HG03558 (cell line): ENCODE data around the gene CLDND2.

Experiments used
- ATAC-seq: cut with Tn5 transposase; IDR thresholded peaks from one replicate; pipeline ENCODE4 v1.9.1; 2021; ENCODE audit warnings: moderate number of reproducible peaks; ENCODE audit not compliant: unreplicated experiment; ENCODE audit errors: extremely low read depth

Gene CLDND2

DNA sequence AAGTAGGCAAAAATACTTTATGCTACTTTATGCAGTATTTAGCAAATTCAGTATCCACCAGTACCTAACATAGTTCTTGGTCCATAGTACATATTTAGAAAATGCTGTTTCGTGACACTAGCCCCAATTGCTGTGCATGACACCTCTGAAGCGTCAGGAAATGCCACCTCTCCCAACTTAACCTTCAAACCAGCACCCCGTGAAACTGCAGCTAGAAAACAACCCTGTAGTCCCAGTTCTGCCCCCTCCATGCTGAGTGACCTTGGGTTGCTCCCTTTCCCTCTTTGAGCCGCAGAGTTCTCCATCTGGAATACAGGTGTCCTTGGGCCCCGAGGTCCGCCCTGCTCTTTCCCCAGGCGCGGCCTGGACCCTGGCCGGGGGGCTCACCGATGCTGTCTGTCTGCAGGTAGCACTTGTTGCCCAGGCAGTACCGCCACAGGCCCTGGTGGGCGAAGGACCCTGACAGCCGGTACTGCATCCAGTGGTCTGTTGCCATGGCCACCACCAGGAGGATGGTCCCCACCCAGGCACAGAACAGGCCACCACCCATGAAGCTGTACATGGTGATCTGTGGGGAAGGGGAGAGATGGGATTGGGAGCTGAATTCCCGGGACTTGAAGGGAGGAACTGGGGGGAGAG, 18.2 kb upstream of the CLDND2 start:
- ATAC-seq, result no peak

DNA sequence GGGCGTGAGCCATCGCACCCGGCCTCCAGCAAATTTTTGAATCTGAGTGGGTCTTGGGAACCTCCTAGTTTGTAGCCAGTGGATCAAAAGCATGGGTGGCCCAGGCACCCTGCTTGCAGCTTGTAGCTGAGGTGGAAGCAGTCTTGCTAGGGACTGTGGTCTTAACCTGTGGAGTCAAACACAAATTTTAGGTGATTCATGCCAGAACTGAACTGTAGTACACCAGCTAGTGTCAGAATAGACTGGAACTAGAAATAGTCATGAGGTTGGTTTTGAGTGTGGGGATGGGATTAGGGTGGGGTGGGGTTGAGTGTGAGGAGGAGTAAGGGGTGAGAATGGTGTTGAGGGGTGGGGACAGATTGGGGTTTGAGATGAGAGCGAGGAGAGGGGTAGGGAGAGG, 13.2 kb upstream of the CLDND2 start:
- no peak for ATAC-seq

DNA sequence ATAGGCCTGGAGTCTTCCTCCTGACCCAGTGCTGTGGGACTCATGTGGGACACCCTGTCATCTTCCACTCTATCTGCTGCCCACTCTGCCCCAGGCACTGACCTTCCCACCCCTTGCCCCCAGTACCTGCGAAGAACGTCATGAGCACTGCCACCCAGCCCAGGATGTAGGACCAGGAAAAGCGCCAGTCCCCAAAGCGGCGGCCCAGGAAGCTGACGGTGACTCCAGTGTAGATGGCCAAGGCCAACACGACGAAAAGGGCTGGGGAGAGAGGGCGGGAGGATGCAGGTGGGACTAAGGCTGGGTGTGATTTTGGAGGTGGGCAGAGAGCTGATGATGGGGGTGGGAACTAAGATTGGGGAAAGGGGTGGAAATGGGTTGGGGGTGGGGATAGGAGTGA, 11.6 kb upstream of the CLDND2 start:
- no peak for ATAC-seq

DNA sequence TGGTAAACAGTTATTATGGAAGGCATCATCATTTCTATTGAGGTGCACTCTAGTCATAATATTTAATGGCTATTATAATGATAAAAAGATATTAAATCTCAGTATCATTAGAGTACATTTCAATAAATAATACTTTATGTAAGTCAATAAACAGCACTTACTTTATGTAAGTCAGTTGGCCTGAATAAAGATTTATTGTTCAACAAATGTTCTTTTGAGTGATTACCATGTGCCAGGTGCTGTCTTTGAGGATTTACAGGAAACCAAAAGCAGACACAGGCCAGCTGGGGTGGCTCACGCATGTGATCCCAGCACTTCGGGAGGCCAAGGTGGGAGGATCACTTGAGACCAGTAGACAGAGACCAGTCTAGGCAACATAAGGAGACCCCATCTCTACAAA, 8.6 kb upstream of the CLDND2 start:
- no peak for ATAC-seq

DNA sequence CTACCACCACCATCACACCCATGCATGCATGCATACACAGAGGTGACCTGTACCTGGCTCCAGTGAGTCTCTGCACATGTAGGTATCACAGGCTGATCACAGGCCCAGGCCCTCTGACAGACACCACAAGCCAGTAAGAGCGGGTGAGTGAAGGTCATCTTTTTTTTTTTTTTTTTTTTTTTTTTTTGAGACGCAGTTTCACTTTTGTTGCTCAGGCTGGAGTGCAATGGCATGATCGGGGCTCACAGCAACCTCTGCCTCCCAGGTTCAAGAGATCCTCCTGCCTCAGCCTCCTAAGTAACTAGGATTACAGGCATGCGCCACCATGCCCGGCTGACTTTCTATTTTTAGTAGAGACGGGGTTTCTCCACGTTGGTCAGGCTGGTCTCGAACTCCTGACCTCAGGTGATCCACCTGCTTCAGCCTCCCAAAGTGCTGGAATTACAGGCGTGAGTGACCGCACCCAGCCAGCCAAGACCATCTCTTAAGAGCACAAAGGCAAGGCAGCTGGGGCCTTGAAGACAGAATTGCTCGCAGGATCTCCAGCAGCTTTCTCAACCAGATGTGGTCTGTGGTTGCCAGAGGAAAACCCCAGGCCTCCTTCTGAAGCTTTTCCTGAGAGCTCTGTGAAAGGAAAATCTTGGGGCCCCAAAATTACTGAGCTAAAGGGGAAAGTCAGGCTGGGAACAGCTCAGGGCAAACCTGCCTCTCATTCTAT, 6.9 kb upstream of the CLDND2 start:
- no peak for ATAC-seq

DNA sequence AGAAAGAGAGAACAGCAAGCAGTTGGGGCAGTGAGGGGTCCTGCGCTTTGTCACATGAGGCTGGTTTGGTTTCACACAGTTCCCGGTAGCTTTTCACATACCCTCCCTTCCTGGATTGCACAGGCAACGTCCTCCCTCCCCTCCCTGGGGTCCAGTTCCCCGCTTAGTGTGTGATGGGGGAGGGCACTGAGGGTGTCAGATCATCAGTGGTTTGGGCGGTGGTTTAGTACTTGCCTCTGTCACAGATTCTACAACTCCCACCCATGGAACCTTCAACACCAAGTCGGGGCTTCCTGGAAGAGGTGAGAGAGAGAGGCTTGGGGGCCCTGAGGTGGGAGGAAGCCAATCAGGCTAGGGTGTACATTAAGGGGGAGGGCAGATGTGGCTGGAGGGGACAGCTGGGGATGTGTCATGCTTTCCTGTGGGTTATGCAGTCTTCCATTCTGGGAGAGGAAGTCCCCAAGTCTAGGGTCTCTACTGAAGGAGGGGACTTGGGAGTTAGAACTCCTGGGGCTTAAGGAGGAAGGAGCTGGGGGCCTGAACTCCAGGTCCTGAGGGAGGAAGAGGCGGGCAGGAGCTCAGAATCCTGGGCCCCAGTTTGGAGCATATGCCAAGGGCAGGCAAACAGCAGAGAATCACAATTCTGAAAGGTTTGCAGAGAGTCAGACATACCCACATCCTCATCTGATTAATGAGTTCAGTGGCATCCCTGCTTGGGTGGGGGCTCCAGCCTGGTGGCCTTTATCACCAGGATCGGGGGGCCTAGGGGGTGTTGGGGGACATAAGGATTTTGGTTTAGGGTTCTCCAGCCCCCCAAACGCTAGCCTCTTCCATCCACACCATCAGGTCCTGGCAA, 4.1 kb upstream of the CLDND2 start, which contains the start of gene NKG7:
Gene NKG7 (minus strand): TSS at position 6 of the 856 bp plus-strand sequence. CDS start 119 bp downstream, outside the sequence.
- no peak for ATAC-seq

DNA sequence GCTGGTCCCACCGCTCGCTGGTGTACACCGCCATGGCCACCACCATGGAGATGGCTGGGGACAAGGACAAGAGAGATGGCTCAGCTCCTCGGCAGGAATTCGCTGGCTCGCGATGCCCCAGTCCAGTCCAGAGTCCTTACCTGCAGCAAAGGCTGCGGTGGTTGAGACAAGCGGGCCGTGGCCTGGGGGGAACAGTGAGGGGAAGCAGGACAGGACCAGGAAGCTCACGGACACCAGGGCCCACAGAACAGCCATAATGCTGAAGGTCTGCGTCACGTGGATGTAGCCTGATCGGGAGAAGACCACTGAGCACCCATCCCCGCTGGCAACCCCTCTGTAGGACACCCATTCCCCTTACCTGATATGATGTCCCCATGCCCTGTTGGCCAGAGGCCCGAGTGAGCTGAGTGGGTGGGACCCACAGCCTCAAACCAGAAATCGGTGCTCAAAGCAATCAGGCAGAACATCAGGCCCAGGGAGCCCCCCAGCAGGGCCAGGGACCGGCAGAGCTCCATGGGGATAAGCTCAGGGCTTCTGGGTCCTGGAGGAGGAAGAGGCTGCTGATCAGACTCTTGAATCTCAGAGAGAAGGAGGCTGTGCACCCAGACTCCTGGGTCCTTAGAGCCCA, 3.3 kb upstream of the CLDND2 start:
- no peak for ATAC-seq

DNA sequence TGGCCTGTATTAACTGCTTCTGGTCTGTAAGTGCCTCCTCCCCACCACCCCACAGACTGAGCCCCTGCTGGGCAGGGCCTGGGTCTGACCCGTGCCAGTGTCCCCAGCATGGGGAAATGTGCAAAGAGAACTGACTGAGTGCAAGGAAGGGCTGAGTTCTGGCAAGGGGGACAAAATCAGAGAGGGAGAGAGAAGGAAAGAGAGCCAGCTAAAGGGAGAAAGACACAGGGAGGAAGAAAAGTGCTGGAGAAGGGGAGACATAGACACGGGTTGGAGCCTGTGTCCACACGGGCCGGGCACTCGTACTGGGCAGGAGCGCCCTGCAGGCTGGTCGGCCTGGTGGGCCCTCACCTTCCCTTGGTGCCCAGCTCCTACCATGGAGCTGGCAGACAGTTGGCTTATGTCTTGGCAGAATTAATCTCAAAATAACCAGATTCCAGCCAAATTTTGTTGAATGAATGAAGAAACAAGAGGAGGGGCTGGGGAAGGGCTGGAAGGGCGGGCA, 2.4 kb upstream of the CLDND2 start:
- ATAC-seq, result no peak

DNA sequence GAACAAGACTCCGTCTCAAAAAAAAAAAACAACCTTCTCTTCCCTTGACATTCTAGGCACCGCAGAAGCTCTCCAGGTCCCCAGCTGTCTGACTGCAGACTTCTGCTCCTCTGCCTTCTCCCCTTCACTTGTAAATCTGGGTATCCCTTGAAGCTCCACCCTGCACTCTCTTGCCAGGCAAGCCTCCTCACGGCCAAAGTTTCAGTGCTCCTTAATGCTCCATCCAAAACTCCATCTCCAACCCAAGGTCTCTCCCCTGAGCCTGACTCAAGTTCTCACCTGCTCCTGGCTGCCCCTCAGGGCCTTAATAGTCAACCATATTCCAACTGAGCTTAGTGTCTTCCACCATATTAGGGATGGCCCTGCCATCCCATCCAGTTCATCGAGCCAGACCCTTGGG, 1.4 kb upstream of the CLDND2 start:
- no peak for ATAC-seq

DNA sequence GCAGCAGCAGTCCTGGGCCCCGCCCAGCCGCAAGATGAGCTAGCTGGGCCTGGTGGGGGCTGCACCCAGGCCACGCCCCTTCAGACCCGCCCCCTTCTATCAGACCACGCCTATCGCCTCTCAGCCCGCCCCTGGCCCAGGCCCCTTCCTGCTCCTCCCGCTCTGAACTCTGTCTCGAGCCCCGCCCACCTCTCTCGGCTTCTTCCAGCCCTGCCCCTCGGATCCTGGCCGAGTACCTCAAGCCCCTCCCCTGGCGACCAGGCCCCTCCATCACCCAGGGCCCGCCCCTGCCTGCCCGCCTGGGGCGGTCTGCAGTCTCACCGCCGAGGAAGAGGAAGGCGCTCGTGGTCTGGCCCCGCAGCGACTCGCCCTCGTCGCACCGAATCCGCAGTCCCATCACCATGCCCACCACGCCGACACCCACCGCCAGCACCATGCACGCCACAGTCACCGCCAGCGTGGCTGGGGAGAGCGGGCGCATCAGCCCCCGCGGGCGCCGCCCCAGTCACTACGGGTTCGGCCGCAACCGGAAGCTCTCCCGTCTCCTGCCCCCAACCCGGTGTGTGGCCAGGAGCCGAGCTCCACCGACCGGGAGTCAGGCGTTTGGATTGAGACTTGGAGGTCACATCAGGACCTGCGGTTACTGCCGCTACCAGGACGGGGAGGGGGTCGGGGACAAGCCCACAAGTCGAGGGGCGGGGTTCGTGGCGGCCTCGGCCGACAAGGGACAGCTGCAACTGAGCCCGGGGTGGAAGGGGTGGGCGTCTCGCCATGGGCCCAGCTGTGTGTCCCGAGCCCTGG, 1.0 kb downstream of the CLDND2 start:
- no peak for ATAC-seq

DNA sequence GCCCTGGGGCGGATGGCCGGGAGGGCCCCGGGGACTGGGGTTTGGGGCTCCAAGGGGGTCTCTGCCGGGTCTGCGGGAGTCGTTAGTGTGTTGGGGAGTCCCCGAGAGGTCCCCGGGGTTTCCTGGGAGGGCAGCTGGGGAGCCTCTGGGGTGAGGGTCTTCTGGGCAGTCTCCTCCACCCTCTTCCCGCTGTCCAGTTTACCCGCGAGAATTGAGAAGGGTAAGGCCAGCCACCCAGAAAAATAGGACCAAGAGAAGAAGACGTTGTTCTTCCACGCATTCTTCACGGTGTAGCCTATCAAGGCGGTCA, 1.6 kb downstream of the CLDND2 start:
- no peak for ATAC-seq

DNA sequence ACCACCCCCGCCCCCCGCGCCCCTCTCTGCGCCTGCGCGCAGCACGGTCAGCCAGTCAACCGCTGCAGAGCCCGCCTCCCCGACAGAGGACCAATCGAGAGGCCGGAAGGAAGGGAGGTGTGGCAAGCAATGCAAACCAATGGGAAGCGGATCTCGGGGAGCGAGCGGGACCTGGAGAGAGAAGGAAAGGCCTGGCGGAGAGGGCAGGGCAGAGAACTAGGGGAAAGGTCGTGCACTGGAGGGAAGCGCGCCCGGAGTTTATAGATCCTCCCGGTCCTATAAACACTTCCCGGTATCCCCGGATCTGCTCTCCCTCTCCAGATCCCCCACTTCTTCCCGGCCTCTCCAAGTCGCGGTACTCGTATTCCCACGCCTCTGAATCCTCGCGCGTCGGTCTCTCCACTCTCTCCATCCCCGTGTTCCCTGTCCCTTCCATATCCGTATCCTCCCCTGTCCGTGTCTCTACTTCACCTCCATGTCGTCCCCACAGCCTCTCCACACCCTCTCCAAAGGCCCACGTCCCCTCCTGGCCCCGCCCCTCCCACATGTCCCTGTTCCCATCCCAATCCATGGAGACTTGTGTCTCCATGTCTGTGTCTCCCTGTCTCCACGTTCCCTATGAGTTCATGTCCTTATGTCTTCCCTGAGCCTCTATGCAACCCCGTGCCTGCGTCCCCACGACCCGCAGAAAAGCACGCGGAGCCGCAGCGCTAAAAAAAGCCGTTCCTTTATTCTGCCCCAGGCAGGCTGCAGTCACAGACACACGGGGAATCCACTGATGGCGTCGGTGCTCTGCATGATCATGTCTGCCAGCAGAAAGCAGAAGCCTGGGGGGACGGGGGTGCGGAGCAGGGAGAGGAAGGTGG, 2.2 kb downstream of the CLDND2 start:
- peak; percentile 40 for ATAC-seq

DNA sequence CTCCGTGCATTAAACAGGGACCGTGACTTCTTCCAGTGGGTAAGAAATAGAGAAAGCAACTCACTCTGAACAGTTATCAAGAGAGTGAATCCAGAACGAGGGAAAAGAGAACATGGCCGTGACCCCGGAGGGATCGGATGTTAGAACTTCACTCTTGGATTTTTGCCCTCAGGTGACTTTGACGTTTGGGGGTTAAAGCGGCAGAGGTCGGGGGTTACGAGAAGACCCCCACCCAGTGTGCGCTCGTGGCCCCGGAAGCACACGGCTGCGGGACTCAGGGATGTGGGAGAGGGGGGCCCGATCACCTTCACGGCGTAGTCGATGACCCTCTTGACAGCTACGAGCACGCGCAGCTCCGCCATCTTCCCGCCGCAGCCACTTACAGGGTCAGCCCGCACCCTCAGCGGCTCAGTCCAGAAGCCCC, 2.8 kb downstream of the CLDND2 start, which contains the start of gene ETFB:
Gene ETFB (minus strand): TSS at position 424 of the 424 bp plus-strand sequence. CDS start 62 bp downstream, at position 362.
- no peak for ATAC-seq

DNA sequence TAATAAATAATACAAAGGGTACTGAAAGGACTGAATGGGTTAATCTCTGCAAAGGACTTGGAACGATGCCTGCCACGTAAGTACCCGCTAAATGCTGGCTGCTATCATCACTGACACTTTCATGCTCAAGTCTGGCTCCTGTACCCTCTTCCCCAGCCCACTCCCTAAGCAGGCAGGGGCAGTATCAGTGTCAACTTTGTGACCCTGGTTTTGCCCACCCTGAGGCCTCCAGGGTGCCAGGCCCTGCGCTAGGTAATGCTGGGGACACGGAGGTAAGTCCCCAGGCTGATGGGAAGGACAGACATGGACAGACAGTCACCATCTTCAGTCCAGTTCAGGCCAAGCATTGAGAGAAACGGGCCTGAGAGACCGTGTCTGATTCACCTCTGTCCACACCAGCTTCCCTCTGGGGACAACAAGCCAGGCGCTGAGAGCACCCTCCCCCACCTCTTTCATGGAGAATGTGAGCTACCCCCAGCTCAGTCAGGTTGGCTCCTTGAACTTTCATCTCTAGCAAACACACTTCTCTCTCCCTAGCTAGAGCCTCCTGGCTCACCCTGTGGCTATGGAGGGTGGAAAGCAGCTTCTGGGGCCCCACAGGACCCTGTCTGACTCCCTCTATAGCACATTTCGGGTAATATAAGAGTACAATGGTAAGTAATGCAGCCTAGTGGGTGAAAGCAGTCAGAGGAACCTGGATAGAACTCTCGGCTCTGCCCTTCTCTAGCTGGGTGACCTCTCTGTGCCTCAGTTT, 3.4 kb downstream of the CLDND2 start:
- ATAC-seq, result no peak

DNA sequence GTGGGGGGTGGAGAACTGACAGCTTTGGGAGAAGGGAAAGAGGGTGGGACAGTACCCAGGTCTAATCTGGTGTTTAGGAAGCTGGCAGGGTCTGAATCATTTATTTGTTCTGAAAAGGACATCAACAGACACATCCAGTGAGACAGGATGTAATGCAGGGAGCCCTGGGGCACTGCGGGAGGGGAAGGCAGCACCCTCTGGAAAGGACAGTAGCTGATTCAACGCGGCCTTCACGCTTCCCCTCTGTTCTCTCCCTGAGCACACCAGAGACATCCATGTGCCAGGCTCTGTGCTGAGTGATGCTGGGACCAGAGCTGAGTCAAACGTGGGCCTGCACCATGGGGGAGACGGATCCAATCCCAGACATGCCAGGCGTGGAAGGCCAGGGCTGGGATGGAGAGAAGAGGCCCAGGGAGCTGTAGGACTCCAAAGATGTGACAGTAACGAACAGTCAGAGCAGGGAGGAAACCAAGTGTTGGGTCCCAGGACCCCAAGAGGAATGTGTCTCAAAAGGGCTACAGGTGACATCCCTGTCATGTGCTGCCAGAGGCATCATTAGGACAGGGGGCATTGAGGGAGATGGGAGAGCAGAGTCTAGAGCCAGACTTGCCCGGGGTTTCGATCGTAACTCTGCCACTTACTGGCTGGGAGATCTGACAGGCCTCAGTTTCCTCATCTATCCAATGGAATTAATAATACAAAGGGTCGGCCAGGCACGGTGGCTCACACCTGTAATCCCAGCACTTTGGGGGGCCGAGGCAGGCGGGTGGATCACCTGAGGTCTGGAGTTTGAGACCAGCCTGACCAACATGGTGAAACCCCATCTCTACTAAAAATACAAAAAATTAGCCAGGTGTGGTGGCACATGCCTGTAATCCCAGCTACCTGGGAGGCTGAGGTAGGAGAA, 4.3 kb downstream of the CLDND2 start:
- ATAC-seq, result no peak

DNA sequence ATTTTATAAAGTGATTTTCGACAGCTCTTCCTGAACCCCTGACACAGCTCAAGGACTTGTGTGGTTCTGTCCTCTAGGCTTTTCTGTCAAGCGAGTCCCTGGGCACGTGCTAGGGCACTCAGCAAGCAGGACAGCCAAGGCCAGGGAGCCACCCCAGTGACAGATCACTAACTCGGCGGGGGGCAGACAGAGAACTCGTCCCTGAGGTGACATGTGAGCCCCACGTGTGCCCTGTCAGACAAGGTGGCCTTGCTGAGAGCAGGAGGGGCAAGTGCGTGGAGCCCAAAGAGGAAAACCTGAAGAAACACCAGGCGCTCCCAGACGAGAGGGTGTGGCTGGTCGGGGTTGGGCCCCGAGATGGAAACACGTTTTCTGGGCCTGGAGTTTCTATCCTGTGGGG, 7.6 kb downstream of the CLDND2 start:
- no peak for ATAC-seq

DNA sequence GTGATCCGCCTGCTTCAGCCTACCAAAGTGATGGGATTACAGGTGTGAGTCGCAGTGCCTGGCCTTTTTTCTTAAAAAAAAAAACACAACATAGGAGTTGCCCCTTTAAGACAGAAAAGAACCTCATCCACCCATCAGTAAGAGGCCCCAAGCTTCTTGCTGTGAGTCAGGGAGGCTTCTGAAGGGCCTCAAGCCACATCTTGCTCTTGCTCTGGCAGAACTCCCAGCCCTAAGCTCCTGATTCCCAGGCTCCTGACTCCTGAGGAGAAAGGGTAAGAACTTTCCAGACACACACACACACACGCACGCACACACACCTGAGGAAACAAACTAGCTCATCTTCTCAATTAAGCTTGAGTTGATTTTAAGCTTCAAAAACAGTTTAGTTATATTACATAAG, 9.5 kb downstream of the CLDND2 start:
- no peak for ATAC-seq
